Karpas-422 (cell line): ENCODE measurements around the gene KCNH4. TPM values are rescaled to one million over a fixed set of nuclear protein-coding genes. Genes with fewer than 3 reads are reported as not detected.
"Not testable (repeated sequence)": the region's sequence is repeated elsewhere in the genome, so short reads cannot be mapped to it uniquely, and the experiment has no call there.

ENCODE experiments used
- DNase-seq: peaks from one replicate; pipeline ENCODE4 v3.0.0-alpha.2; 2015
- H2AFZ ChIP-seq: fragments of 200-600 bp; sonication (generic); 2 replicates; pipeline ENCODE4 v1.6.1; 2014; ENCODE audit warnings: antibody characterized with exemption, low read length, mixed read lengths
- H3K27ac ChIP-seq: fragments of 200-600 bp; sonication (generic); 2 replicates; pipeline ENCODE4 v1.5.1; 2014; ENCODE audit warnings: mild to moderate bottlenecking, low read length, moderate library complexity
- H3K27me3 ChIP-seq: fragments of 200-600 bp; sonication (generic); 2 replicates; pipeline ENCODE4 v1.6.1; 2014; ENCODE audit warnings: low read length, mixed read lengths
- H3K36me3 ChIP-seq: fragments of 200-600 bp; sonication (generic); 2 replicates; pipeline ENCODE4 v1.6.1; 2014; ENCODE audit warnings: low read length, mixed read lengths; ENCODE audit not compliant: insufficient read depth
- H3K4me1 ChIP-seq: fragments of 200-600 bp; sonication (generic); 2 replicates; pipeline ENCODE4 v1.6.1; 2014; ENCODE audit warnings: mild to moderate bottlenecking, low read length, mixed read lengths
- H3K4me2 ChIP-seq: fragments of 200-600 bp; sonication (generic); 2 replicates; pipeline ENCODE4 v1.6.1; 2014; ENCODE audit warnings: low read length, low read depth, mild to moderate bottlenecking; ENCODE audit not compliant: poor library complexity, severe bottlenecking
- H3K4me3 ChIP-seq: fragments of 200-600 bp; sonication (generic); 2 replicates; pipeline ENCODE4 v1.5.1; 2014; ENCODE audit warnings: mild to moderate bottlenecking, antibody characterized with exemption, low read length, mixed read lengths
- H3K79me2 ChIP-seq: fragments of 200-600 bp; sonication (generic); 2 replicates; pipeline ENCODE4 v1.6.1; 2014; ENCODE audit warnings: mild to moderate bottlenecking, low read length, mixed read lengths
- H3K9ac ChIP-seq: fragments of 200-600 bp; sonication (generic); 2 replicates; pipeline ENCODE4 v1.6.0; 2014; ENCODE audit warnings: low read length
- H3K9me2 ChIP-seq: fragments of 200-600 bp; sonication (generic), shearing (Covaris generic); replicated peaks from 2 replicates; pipeline ENCODE4 v1.6.0; 2014; ENCODE audit warnings: mild to moderate bottlenecking, low read length, moderate library complexity; ENCODE audit not compliant: insufficient read depth
- H3K9me3 ChIP-seq: fragments of 300-700, 200-600 bp; sonication (generic); 2 replicates; pipeline ENCODE4 v1.6.1; 2014; ENCODE audit warnings: low read length, mixed read lengths
- H4K20me1 ChIP-seq: fragments of 200-600 bp; sonication (generic); 2 replicates; pipeline ENCODE4 v1.6.1; 2014; ENCODE audit warnings: mild to moderate bottlenecking, antibody characterized with exemption, low read length, low read depth; ENCODE audit not compliant: insufficient read depth
- total RNA-seq: library from RNA; depleted of rRNA; stranded (reverse); fragments of >200 nt; shearing (Covaris generic); gene quantifications from 2 replicates; pipeline ENCODE4 v1.2.3, GENCODE V29; 2014; ENCODE audit warnings: low replicate concordance; rRNA removed

Gene KCNH4
- total RNA-seq, result 0.04 TPM in 1 of 2 replicates, not detected in the other

GRCh38 chr17:42180922-42181850 is at the start of gene KCNH4:
Gene KCNH4 (minus strand): TSS chr17:42181142. CDS start chr17:42180945, 197 bp downstream.
- no peak within 1 kb of the TSS; the same call in 1 of the 2 replicates for H3K4me3 ChIP-seq
- H3K9ac ChIP-seq, result no peak within 1 kb of the TSS
- H3K79me2 ChIP-seq, result no peaks in the 10 kb centered on the region
- H3K4me1 ChIP-seq, result peaks cover 32% of the 10 kb centered on the region
- peak within 1 kb of the TSS; percentile 27 for H3K4me2 ChIP-seq
- H3K27ac ChIP-seq, result no peak within 1 kb of the TSS
- H3K36me3 ChIP-seq, result no peaks in the 10 kb centered on the region
- H4K20me1 ChIP-seq, result no peaks in the 10 kb centered on the region
- no peak within 1 kb of the TSS for H2AFZ ChIP-seq
- peak; percentile 94 for DNase-seq
- no peaks in the 10 kb centered on the region for H3K9me2 ChIP-seq
- H3K27me3 ChIP-seq, result no peaks in the 10 kb centered on the region
- H3K9me3 ChIP-seq, result no peaks in the 10 kb centered on the region

GRCh38 chr17:42230225-42230624 is 49.3 kb upstream of the KCNH4 start:
- 0 out of 2 replicates have a peak overlapping the region, but pooled peaks have one; percentile 4 for H3K27ac ChIP-seq

GRCh38 chr17:42227849-42228700 is 47.1 kb upstream of the KCNH4 start:
- peak; percentile 34 for DNase-seq
- Histone ChIP-seq H4K20me1 (no peaks in the 10 kb centered on the region), H3K27me3 (no peaks in the 10 kb centered on the region), H3K9me2 (no peaks in the 10 kb centered on the region), H2AFZ (no peak overlapping the region), H3K79me2 (peaks cover 40% of the 10 kb centered on the region), H3K9me3 (no peaks in the 10 kb centered on the region), H3K9ac (no peak overlapping the region), H3K4me1 (peaks cover 19% of the 10 kb centered on the region), H3K36me3 (peaks cover 25% of the 10 kb centered on the region), H3K4me2 (no peak overlapping the region), H3K4me3 (no peak overlapping the region), H3K27ac (peak overlapping the region; percentile 51)

More at GRCh38 chr17:42230225-42230624, 49.3 kb upstream of the KCNH4 start:
- Histone ChIP-seq H3K4me3 (no peak overlapping the region), H3K79me2 (peaks cover 61% of the 10 kb centered on the region), H4K20me1 (no peaks in the 10 kb centered on the region), H3K4me1 (peaks cover 33% of the 10 kb centered on the region), H3K36me3 (peaks cover 18% of the 10 kb centered on the region; the same call in 1 of the 2 replicates), H3K4me2 (no peak overlapping the region), H3K27me3 (no peaks in the 10 kb centered on the region), H2AFZ (no peak overlapping the region), H3K9ac (no peak overlapping the region), H3K9me3 (no peaks in the 10 kb centered on the region), H3K9me2 (no peaks in the 10 kb centered on the region)
- peak; percentile 38 for DNase-seq

GRCh38 chr17:42225646-42226045 is 44.7 kb upstream of the KCNH4 start:
- H3K79me2 ChIP-seq, result peaks cover 26% of the 10 kb centered on the region
- H3K9me2 ChIP-seq, result no peaks in the 10 kb centered on the region
- H3K4me3 ChIP-seq, result no peak overlapping the region
- H3K27ac ChIP-seq, result no peak overlapping the region
- no peak for DNase-seq
- H2AFZ ChIP-seq, result no peak overlapping the region
- H3K9me3 ChIP-seq, result no peaks in the 10 kb centered on the region
- peaks cover 19% of the 10 kb centered on the region for H3K4me1 ChIP-seq
- H3K9ac ChIP-seq, result no peak overlapping the region
- H3K4me2 ChIP-seq, result no peak overlapping the region
- no peaks in the 10 kb centered on the region for H3K27me3 ChIP-seq
- H4K20me1 ChIP-seq, result no peaks in the 10 kb centered on the region
- H3K36me3 ChIP-seq, result peaks cover 20% of the 10 kb centered on the region

- Histone ChIP-seq H3K4me3 (no peak overlapping the region), H3K4me2 (no peak overlapping the region), H3K4me1 (peaks cover 15% of the 10 kb centered on the region), H4K20me1 (no peaks in the 10 kb centered on the region), H3K36me3 (peaks cover 20% of the 10 kb centered on the region), H3K27me3 (no peaks in the 10 kb centered on the region), H3K27ac (no peak overlapping the region), H3K9me3 (no peaks in the 10 kb centered on the region), H3K9ac (no peak overlapping the region), H2AFZ (no peak overlapping the region), H3K9me2 (no peaks in the 10 kb centered on the region), H3K79me2 (peaks cover 20% of the 10 kb centered on the region)
- peak; percentile 37 for DNase-seq
Observed at GRCh38 chr17:42224651-42225050, 43.7 kb upstream of the KCNH4 start.

GRCh38 chr17:42221886-42222745 is 41.2 kb upstream of the KCNH4 start:
- no peaks in the 10 kb centered on the region for H4K20me1 ChIP-seq
- H3K4me1 ChIP-seq, result peaks cover under 1% of the 10 kb centered on the region
- H3K27ac ChIP-seq, result no peak overlapping the region
- no peak overlapping the region for H2AFZ ChIP-seq
- H3K36me3 ChIP-seq, result peaks cover 20% of the 10 kb centered on the region
- DNase-seq, result peak; percentile 87
- no peak overlapping the region for H3K4me3 ChIP-seq
- no peaks in the 10 kb centered on the region for H3K27me3 ChIP-seq
- no peak overlapping the region for H3K4me2 ChIP-seq
- H3K79me2 ChIP-seq, result peaks cover 6% of the 10 kb centered on the region
- H3K9me3 ChIP-seq, result no peaks in the 10 kb centered on the region
- H3K9me2 ChIP-seq, result no peaks in the 10 kb centered on the region
- H3K9ac ChIP-seq, result no peak overlapping the region

- H3K36me3 ChIP-seq, result peaks cover 36% of the 10 kb centered on the region
- H3K9ac ChIP-seq, H3K4me3 ChIP-seq: not testable (repeated sequence)
Observed at GRCh38 chr17:42219280-42219679, 38.3 kb upstream of the KCNH4 start.

More at GRCh38 chr17:42219280-42219679, 38.3 kb upstream of the KCNH4 start:
- not testable (repeated sequence) for H3K4me2 ChIP-seq, H3K27me3 ChIP-seq, H4K20me1 ChIP-seq, H3K9me3 ChIP-seq, H3K79me2 ChIP-seq, H3K4me1 ChIP-seq, H2AFZ ChIP-seq, H3K27ac ChIP-seq, DNase-seq, H3K9me2 ChIP-seq
